Naive B cell (primary cell): Measurements from ENCODE around the gene HNF1A. TPM values are rescaled to one million over a fixed set of nuclear protein-coding genes. Genes with fewer than 3 reads are reported as not detected.
A peak's percentile ranks its signal among the peaks of the same experiment; 100 is the strongest.

Experiments
- ATAC-seq, 2 donors: fragments of 150-1000 bp; cut with Tn5 transposase; 2 replicates each; pipeline ENCODE4 v1.10.0; 2021; ENCODE audit warnings: low read depth in 2 of 2, mild to moderate bottlenecking in 2 of 2, moderate library complexity in 2 of 2
- DNase-seq: peaks from one replicate; pipeline ENCODE4 v3.0.0; 2022
- H3K27ac Mint-ChIP-seq, 6 donors: one replicate each; pipeline ENCODE4 v1.8.0; 2020 to 2022; ENCODE audit warnings: mild to moderate bottlenecking in 6 of 6, mixed read lengths in 6 of 6, moderate library complexity in 5 of 6, inconsistent platforms in 2 of 6
- H3K27me3 Mint-ChIP-seq, 3 donors: one replicate each; pipeline ENCODE4 v1.8.0; 2021 to 2022; ENCODE audit warnings: mixed read lengths in 3 of 3, mild to moderate bottlenecking in 1 of 3
- H3K36me3 Mint-ChIP-seq, 2 donors: one replicate each; pipeline ENCODE4 v1.8.0; 2020 to 2022; ENCODE audit warnings: mixed read lengths in 2 of 2, inconsistent platforms in 1 of 2, mild to moderate bottlenecking in 1 of 2
- H3K4me1 Mint-ChIP-seq, 3 donors: one replicate each; pipeline ENCODE4 v1.8.0; 2020 to 2022; ENCODE audit warnings: mixed read lengths in 3 of 3, inconsistent platforms in 1 of 3, mild to moderate bottlenecking in 1 of 3, moderate library complexity in 1 of 3
- H3K4me3 Mint-ChIP-seq, 8 donors: one replicate each; pipeline ENCODE4 v1.8.0; 2020 to 2022; ENCODE audit warnings: mild to moderate bottlenecking in 8 of 8, mixed read lengths in 8 of 8, moderate library complexity in 8 of 8, inconsistent platforms in 2 of 8
- H3K9me3 Mint-ChIP-seq, 7 donors: one replicate each; pipeline ENCODE4 v1.8.0; 2020 to 2022; ENCODE audit warnings: mixed read lengths in 7 of 7, mild to moderate bottlenecking in 5 of 7, inconsistent platforms in 2 of 7, moderate library complexity in 1 of 7
- polyA plus RNA-seq, 6 donors: library from polyadenylated mRNA; unstranded; fragments of 300-500 nt; fragmentation: Illumina TruSeq; gene quantifications; one replicate each; pipeline ENCODE4 v1.2.3, GENCODE V29; 2021; ENCODE audit warnings: low read depth in 6 of 6

The HNF1A gene
- polyA plus RNA-seq, 6 donors from 2014 or later, result not detected

GRCh38 chr12:120983759-120984158 lies 5.4 kb downstream of the HNF1A start:
- Mint-ChIP-seq H3K4me3 (no peak overlapping the region), H3K27ac (peak overlapping the region in 1 of 6 donors; percentile 5), H3K27me3 (peaks cover 5 to 18% (median 9%) of the 10 kb centered on the region in 3 donors), H3K4me1 (no peaks in the 10 kb centered on the region), H3K36me3 (peaks cover 0 to 8% of the 10 kb centered on the region in 2 donors), H3K9me3 (peaks cover 0 to 9% (median 0%) of the 10 kb centered on the region in 7 donors)
- ATAC-seq, result no peak
- no peak for DNase-seq

- Mint-ChIP-seq H3K9me3 (peaks cover 0 to 9% (median 0%) of the 10 kb centered on the region in 7 donors), H3K27ac (peak overlapping the region in 2 of 6 donors; percentile 23 to 67), H3K36me3 (peaks cover 0 to 8% of the 10 kb centered on the region in 2 donors), H3K4me3 (no peak overlapping the region), H3K4me1 (no peaks in the 10 kb centered on the region), H3K27me3 (peaks cover 5 to 18% (median 9%) of the 10 kb centered on the region in 3 donors)
- no peak for DNase-seq
- no peak for ATAC-seq
These were observed 6.1 kb downstream of the HNF1A start for GRCh38 chr12:120984351-120984898.

GRCh38 chr12:120988234-120988633 lies 9.9 kb downstream of the HNF1A start:
- DNase-seq (no peak), ATAC-seq (no peak)
- no peaks in the 10 kb centered on the region for H3K4me1 Mint-ChIP-seq
- no peak overlapping the region for H3K27ac Mint-ChIP-seq
- H3K27me3 Mint-ChIP-seq, result peaks cover 15 to 18% (median 16%) of the 10 kb centered on the region in 3 donors
- H3K9me3 Mint-ChIP-seq, result peaks cover 0 to 4% (median 0%) of the 10 kb centered on the region in 7 donors
- no peak overlapping the region for H3K4me3 Mint-ChIP-seq
- no peaks in the 10 kb centered on the region for H3K36me3 Mint-ChIP-seq

- H3K4me3 Mint-ChIP-seq, result no peak overlapping the region
- peaks cover 16 to 19% (median 19%) of the 10 kb centered on the region in 3 donors for H3K27me3 Mint-ChIP-seq
- H3K4me1 Mint-ChIP-seq, result no peaks in the 10 kb centered on the region
- no peaks in the 10 kb centered on the region for H3K36me3 Mint-ChIP-seq
- DNase-seq (no peak), ATAC-seq (no peak)
- H3K9me3 Mint-ChIP-seq, result peaks cover 0 to 4% (median 0%) of the 10 kb centered on the region in 7 donors
- no peak overlapping the region for H3K27ac Mint-ChIP-seq
These were observed 10.3 kb downstream of the HNF1A start for GRCh38 chr12:120988658-120989057.

- Mint-ChIP-seq H3K27ac (no peak overlapping the region), H3K27me3 (peaks cover 19 to 25% (median 22%) of the 10 kb centered on the region in 3 donors), H3K36me3 (peaks cover 0 to 3% of the 10 kb centered on the region in 2 donors), H3K9me3 (peaks cover 0 to 8% (median 0%) of the 10 kb centered on the region in 7 donors), H3K4me1 (no peaks in the 10 kb centered on the region), H3K4me3 (no peak overlapping the region)
- DNase-seq (no peak), ATAC-seq (no peak)
These were observed 11.3 kb downstream of the HNF1A start for GRCh38 chr12:120989687-120990086.

- DNase-seq (no peak), ATAC-seq (no peak)
- Mint-ChIP-seq H3K4me3 (no peak overlapping the region), H3K27me3 (peaks cover 25 to 34% (median 31%) of the 10 kb centered on the region in 3 donors), H3K9me3 (peaks cover 0 to 17% (median 0%) of the 10 kb centered on the region in 7 donors), H3K4me1 (no peaks in the 10 kb centered on the region), H3K27ac (peak overlapping the region in 1 of 6 donors; percentile 54), H3K36me3 (peaks cover 0 to 12% of the 10 kb centered on the region in 2 donors)
These were observed 12.2 kb downstream of the HNF1A start for GRCh38 chr12:120990487-120991055.

GRCh38 chr12:120991965-120992364 lies 13.6 kb downstream of the HNF1A start:
- Mint-ChIP-seq H3K9me3 (peaks cover 0 to 20% (median 0%) of the 10 kb centered on the region in 7 donors), H3K4me1 (no peaks in the 10 kb centered on the region), H3K27me3 (peaks cover 25 to 39% (median 30%) of the 10 kb centered on the region in 3 donors), H3K27ac (no peak overlapping the region), H3K36me3 (peaks cover 0 to 17% of the 10 kb centered on the region in 2 donors), H3K4me3 (no peak overlapping the region)
- DNase-seq (no peak), ATAC-seq (no peak)

GRCh38 chr12:120992989-120993388 lies 14.6 kb downstream of the HNF1A start:
- Mint-ChIP-seq H3K36me3 (peaks cover 0 to 17% of the 10 kb centered on the region in 2 donors), H3K9me3 (peaks cover 0 to 20% (median 0%) of the 10 kb centered on the region in 7 donors), H3K4me1 (no peaks in the 10 kb centered on the region), H3K27ac (no peak overlapping the region), H3K4me3 (no peak overlapping the region), H3K27me3 (peaks cover 25 to 37% (median 30%) of the 10 kb centered on the region in 3 donors)
- DNase-seq (no peak), ATAC-seq (no peak)

GRCh38 chr12:120993496-120993895 lies 15.2 kb downstream of the HNF1A start:
- H3K9me3 Mint-ChIP-seq, result peaks cover 0 to 16% (median 0%) of the 10 kb centered on the region in 7 donors
- ATAC-seq, result no peak
- H3K27me3 Mint-ChIP-seq, result peaks cover 22 to 32% (median 30%) of the 10 kb centered on the region in 3 donors
- H3K4me1 Mint-ChIP-seq, result no peaks in the 10 kb centered on the region
- no peak for DNase-seq
- H3K36me3 Mint-ChIP-seq, result peaks cover 0 to 17% of the 10 kb centered on the region in 2 donors
- no peak overlapping the region for H3K27ac Mint-ChIP-seq
- no peak overlapping the region for H3K4me3 Mint-ChIP-seq

GRCh38 chr12:120994059-120994458 lies 15.7 kb downstream of the HNF1A start:
- ATAC-seq, result no peak
- Mint-ChIP-seq H3K4me3 (no peak overlapping the region), H3K27ac (no peak overlapping the region), H3K27me3 (peaks cover 21 to 30% (median 29%) of the 10 kb centered on the region in 3 donors), H3K4me1 (no peaks in the 10 kb centered on the region), H3K9me3 (peaks cover 0 to 16% (median 0%) of the 10 kb centered on the region in 7 donors), H3K36me3 (peaks cover 0 to 17% of the 10 kb centered on the region in 2 donors)
- no peak for DNase-seq

- Mint-ChIP-seq H3K27me3 (peaks cover 18 to 29% (median 26%) of the 10 kb centered on the region in 3 donors), H3K9me3 (peaks cover 0 to 16% (median 0%) of the 10 kb centered on the region in 7 donors), H3K27ac (no peak overlapping the region), H3K36me3 (peaks cover 0 to 17% of the 10 kb centered on the region in 2 donors), H3K4me1 (no peaks in the 10 kb centered on the region), H3K4me3 (no peak overlapping the region)
- ATAC-seq (no peak), DNase-seq (no peak)
These were observed 16.4 kb downstream of the HNF1A start for GRCh38 chr12:120994589-120995337.

- no peak overlapping the region for H3K4me3 Mint-ChIP-seq
- no peak for ATAC-seq
- H3K9me3 Mint-ChIP-seq, result peaks cover 0 to 16% (median 0%) of the 10 kb centered on the region in 7 donors
- DNase-seq, result no peak
- no peaks in the 10 kb centered on the region for H3K4me1 Mint-ChIP-seq
- H3K27me3 Mint-ChIP-seq, result peaks cover 18 to 29% (median 19%) of the 10 kb centered on the region in 3 donors
- peaks cover 0 to 17% of the 10 kb centered on the region in 2 donors for H3K36me3 Mint-ChIP-seq
- H3K27ac Mint-ChIP-seq, result no peak overlapping the region
These were observed 17.9 kb downstream of the HNF1A start for GRCh38 chr12:120996133-120996746.

- Mint-ChIP-seq H3K36me3 (peaks cover 0 to 17% of the 10 kb centered on the region in 2 donors), H3K27me3 (peaks cover 18 to 29% (median 19%) of the 10 kb centered on the region in 3 donors), H3K9me3 (peaks cover 0 to 16% (median 0%) of the 10 kb centered on the region in 7 donors), H3K4me1 (no peaks in the 10 kb centered on the region), H3K27ac (no peak overlapping the region), H3K4me3 (no peak overlapping the region)
- DNase-seq (no peak), ATAC-seq (no peak)
These were observed 19.1 kb downstream of the HNF1A start for GRCh38 chr12:120997448-120997847.
